ENCODE data around the gene PDPK1. TPM values are rescaled to one million over a fixed set of nuclear protein-coding genes. Genes with fewer than 3 reads are reported as not detected.

PDPK1 gene
- total RNA-seq, 1 experiment from 2014 or later, result 57.4 TPM

GRCh38 chr16:2514333-2515179 is 23.3 kb upstream of the PDPK1 start:
- intact Hi-C loops (cut with micrococcal nuclease; ENCODE audit: unreplicated experiment), result no loop called here
- H3K9me3 Mint-ChIP-seq (ENCODE audit: low read depth, unreplicated experiment), result no peaks in the 10 kb centered on the region
- peaks cover 69% of the 10 kb centered on the region for H3K36me3 Mint-ChIP-seq (ENCODE audit: insufficient read depth, unreplicated experiment)
- CTCF ChIA-PET, result interaction anchor here (0.6 to 1.5 kb wide), 4 partner anchors 13 to 249 kb away, joined by 3 to 6 read pairs (median 4); no protein-coding TSS in a partner anchor
- BruUV-seq (replicated peaks), result no TSS peak
- TF ChIP-seq CTCF (IDR thresholded peaks at IDR 0.05; ENCODE audit: unreplicated experiment), result no peak
- H3K27ac Mint-ChIP-seq (ENCODE audit: unreplicated experiment), result peak overlapping the region; percentile 87
- peak; percentile 48 for DNase-seq
- H3K27me3 Mint-ChIP-seq (ENCODE audit: unreplicated experiment), result no peaks in the 10 kb centered on the region
- peak overlapping the region; percentile 86 for H3K4me3 Mint-ChIP-seq (ENCODE audit: low read depth, unreplicated experiment)
- H3K4me1 Mint-ChIP-seq (ENCODE audit: low read depth, unreplicated experiment), result peaks cover 37% of the 10 kb centered on the region

- peaks cover 42% of the 10 kb centered on the region for H3K4me1 Mint-ChIP-seq (ENCODE audit: low read depth, unreplicated experiment)
- intact Hi-C loops (cut with micrococcal nuclease; ENCODE audit: unreplicated experiment), result no loop called here
- no peak for TF ChIP-seq CTCF (IDR thresholded peaks at IDR 0.05; ENCODE audit: unreplicated experiment)
- H3K27ac Mint-ChIP-seq (ENCODE audit: unreplicated experiment), result peak overlapping the region; percentile 87
- H3K27me3 Mint-ChIP-seq (ENCODE audit: unreplicated experiment), result no peaks in the 10 kb centered on the region
- CTCF ChIA-PET, result interaction anchor here (0.7 to 1.5 kb wide), 3 partner anchors 14 to 321 kb away, joined by 6 to 11 read pairs (median 9); no protein-coding TSS in a partner anchor
- peak overlapping the region; percentile 86 for H3K4me3 Mint-ChIP-seq (ENCODE audit: low read depth, unreplicated experiment)
- H3K36me3 Mint-ChIP-seq (ENCODE audit: insufficient read depth, unreplicated experiment), result peaks cover 77% of the 10 kb centered on the region
- DNase-seq, result no peak
- no peaks in the 10 kb centered on the region for H3K9me3 Mint-ChIP-seq (ENCODE audit: low read depth, unreplicated experiment)
- BruUV-seq (replicated peaks), result no TSS peak
Observed at GRCh38 chr16:2515180-2515851, 22.5 kb upstream of the PDPK1 start.

GRCh38 chr16:2516391-2517240 is 21.2 kb upstream of the PDPK1 start:
- H3K27ac Mint-ChIP-seq (ENCODE audit: unreplicated experiment), result peak overlapping the region; percentile 87
- no peaks in the 10 kb centered on the region for H3K27me3 Mint-ChIP-seq (ENCODE audit: unreplicated experiment)
- CTCF ChIA-PET, result interaction anchor here (0.6 kb wide), 1 partner anchor 42 kb away, joined by 5 read pairs; no protein-coding TSS in a partner anchor
- BruUV-seq (replicated peaks), result TSS peak; percentile 32
- no peak for TF ChIP-seq CTCF (IDR thresholded peaks at IDR 0.05; ENCODE audit: unreplicated experiment)
- no peak for DNase-seq
- peaks cover 90% of the 10 kb centered on the region for H3K36me3 Mint-ChIP-seq (ENCODE audit: insufficient read depth, unreplicated experiment)
- intact Hi-C loops (cut with micrococcal nuclease; ENCODE audit: unreplicated experiment), result no loop called here
- H3K4me3 Mint-ChIP-seq (ENCODE audit: low read depth, unreplicated experiment), result peak overlapping the region; percentile 86
- H3K9me3 Mint-ChIP-seq (ENCODE audit: low read depth, unreplicated experiment), result no peaks in the 10 kb centered on the region
- peaks cover 49% of the 10 kb centered on the region for H3K4me1 Mint-ChIP-seq (ENCODE audit: low read depth, unreplicated experiment)

- Mint-ChIP-seq H3K4me3 (ENCODE audit: low read depth, unreplicated experiment) (no peak overlapping the region), H3K9me3 (ENCODE audit: low read depth, unreplicated experiment) (no peaks in the 10 kb centered on the region), H3K27ac (ENCODE audit: unreplicated experiment) (no peak overlapping the region), H3K27me3 (ENCODE audit: unreplicated experiment) (no peaks in the 10 kb centered on the region), H3K4me1 (ENCODE audit: low read depth, unreplicated experiment) (peaks cover 42% of the 10 kb centered on the region), H3K36me3 (ENCODE audit: insufficient read depth, unreplicated experiment) (peaks cover 90% of the 10 kb centered on the region)
- TF ChIP-seq CTCF (IDR thresholded peaks at IDR 0.05; ENCODE audit: unreplicated experiment), result no peak
- intact Hi-C loops (cut with micrococcal nuclease; ENCODE audit: unreplicated experiment), result no loop called here
- BruUV-seq (replicated peaks), result no TSS peak
- no peak for DNase-seq
- CTCF ChIA-PET, result no interaction called here
Observed at GRCh38 chr16:2517954-2518605, 19.7 kb upstream of the PDPK1 start.
